GM18907 (cell line): Measurements from ENCODE around the gene CAPN7.

ENCODE experiments used
- ATAC-seq: cut with Tn5 transposase; IDR thresholded peaks from one replicate; pipeline ENCODE4 v1.9.1; 2021; ENCODE audit warnings: mild to moderate bottlenecking, moderate library complexity; ENCODE audit not compliant: unreplicated experiment

Gene CAPN7

GRCh38 chr3:15294929-15295328, 88.9 kb downstream of the CAPN7 start:
- ATAC-seq, result no peak

DNA sequence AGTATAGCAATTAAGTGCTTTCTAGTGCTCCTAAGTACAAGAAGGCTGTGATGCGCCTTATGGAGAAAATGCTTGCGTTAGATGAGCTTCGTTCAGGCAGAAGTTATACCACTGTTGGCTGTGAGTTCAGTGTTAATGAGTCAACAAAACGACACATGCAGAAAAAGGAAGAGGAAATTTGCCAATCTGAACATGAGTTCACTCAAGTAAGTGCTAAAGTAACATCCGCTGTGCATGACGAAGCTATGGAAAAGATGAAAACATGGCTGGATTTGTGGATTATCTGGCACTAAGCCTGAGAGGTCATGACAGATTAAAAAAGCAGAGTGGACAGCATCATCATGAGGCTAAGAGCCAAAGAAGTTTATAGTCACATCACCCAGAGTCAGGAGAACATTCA, 89.5 kb downstream of the CAPN7 start:
- no peak for ATAC-seq

DNA sequence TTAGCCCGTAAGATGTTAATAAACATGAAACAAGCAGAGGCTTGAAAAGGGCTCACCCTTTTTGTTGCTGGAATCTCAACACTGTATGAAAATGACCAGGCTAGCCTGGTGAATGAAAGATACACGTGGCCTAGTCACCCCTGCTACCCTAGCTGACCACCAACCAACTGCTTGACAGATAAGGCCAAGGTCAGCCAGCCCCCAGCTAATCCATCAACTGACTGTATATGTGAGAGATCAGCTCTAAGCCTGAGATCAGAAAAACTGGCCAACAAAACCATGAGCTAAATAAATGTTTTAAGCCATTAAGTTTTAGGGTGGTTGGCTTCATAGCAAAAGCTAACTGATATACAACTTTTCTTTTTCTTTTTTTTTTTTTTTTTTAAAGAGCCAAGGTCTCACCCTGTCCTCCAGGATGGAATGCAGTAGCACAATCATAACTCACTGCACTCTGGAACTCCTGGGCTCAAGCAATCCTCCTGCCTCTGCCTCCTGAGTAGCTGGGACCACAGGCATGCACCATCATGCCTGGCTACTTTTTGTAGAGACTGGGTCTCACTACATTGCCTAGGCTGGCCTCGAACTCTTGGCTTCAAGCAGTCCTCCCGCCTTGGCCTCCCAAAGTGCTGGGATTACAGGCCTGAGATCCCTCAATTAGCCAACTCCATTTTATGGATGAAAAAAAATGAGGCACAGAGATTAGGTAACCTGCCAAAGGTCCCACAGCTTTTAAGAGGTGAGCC, 91.7 kb downstream of the CAPN7 start:
- no peak for ATAC-seq

DNA sequence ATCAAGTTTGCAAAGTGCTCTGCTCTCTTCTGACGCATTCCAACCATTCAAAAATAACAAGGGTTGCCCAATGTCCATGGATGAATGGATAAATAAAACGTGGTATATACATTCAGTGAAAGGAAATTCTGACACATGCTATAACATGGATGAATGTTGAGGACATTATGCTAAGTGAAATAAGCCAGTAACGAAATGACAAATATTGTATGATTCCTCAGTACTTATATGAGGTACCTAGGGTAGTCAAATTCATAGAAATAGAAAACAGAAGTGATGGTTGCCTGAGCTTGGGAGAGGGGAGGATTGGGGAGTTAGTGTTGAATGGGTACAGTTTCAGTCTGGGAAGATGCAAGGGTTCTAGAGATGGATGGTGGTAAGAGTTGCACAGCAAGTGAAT, 92.5 kb downstream of the CAPN7 start:
- ATAC-seq, result no peak

DNA sequence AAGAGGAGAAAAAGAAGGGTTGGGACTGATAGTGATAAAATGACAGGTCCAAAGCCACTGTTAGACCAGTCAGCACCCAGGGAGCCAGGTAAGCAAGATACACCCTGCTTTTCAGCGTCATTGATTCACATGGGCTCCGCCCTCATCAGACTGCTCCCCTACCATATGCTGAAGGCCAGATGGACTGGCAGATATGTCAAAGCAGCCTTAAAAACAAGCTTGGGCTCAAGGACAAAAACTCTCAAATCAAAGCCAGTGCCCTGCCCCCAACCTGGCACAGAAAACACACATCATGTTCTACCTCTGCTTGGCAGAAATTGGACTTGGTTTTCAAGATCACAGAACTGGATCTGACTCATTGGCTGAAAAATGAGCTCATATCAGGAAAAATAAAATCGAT, 93.0 kb downstream of the CAPN7 start:
- ATAC-seq, result no peak

DNA sequence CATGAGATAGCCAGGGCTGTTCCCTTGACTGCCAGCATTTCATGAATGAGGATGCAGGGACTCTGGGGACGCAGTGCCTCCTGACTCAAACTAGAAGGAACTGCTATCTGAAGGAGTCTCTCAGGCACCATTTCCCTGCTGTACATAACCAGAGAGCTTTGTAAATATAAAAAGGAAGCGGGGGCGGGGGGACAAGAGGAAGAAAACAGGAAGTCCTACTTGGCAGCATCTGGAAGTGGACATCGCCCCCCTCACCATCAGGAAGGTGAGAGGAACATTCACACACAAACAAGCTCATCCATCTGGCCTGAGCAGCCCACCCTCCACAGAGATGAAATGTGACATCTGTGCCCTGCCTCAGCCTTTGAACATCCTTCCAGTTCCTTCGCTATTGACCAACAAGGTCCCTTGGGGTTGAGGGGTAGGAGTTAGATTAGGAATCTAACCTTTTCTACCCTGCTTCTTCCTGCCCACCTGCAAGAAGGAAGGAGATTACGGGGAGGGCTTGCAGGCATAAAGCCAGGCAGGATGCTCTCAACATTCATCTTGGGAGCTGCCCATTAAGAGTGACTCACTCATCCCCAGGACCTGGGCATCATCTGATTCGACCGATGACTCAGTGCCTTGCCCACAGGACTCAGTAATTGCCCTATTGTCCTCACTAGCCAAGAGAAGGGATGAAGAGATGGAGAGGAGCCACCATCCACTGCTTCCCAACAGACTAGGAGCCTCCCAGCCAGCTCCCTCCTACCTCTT, 94.5 kb downstream of the CAPN7 start:
- no peak for ATAC-seq

- ATAC-seq, result no peak
These were observed 95.7 kb downstream of the CAPN7 start for GRCh38 chr3:15301761-15302160.
